HG03159 (cell line): ENCODE data around the gene PTPN3.

Experiments used
- ATAC-seq: cut with Tn5 transposase; IDR thresholded peaks from one replicate; pipeline ENCODE4 v1.9.1; 2021; ENCODE audit warnings: mild to moderate bottlenecking, moderate library complexity; ENCODE audit not compliant: unreplicated experiment

The PTPN3 gene

GRCh38 chr9:109478051-109478563, 20.0 kb downstream of the PTPN3 start:
- ATAC-seq: no peak

- peak; percentile 77 for ATAC-seq
Measured at GRCh38 chr9:109477258-109478050, 20.7 kb downstream of the PTPN3 start.

- no peak for ATAC-seq
Measured at GRCh38 chr9:109476642-109477257, 21.4 kb downstream of the PTPN3 start.

- ATAC-seq: no peak
Measured at GRCh38 chr9:109475526-109475925, 22.6 kb downstream of the PTPN3 start.

- no peak for ATAC-seq
Measured at GRCh38 chr9:109474944-109475343, 23.2 kb downstream of the PTPN3 start.

GRCh38 chr9:109474170-109474569, 23.9 kb downstream of the PTPN3 start:
- ATAC-seq: no peak

GRCh38 chr9:109473329-109473728, 24.8 kb downstream of the PTPN3 start:
- no peak for ATAC-seq

- no peak for ATAC-seq
Measured at GRCh38 chr9:109471475-109472393, 26.4 kb downstream of the PTPN3 start.

- peak; percentile 95 for ATAC-seq
Measured at GRCh38 chr9:109469646-109470358, 28.3 kb downstream of the PTPN3 start.

GRCh38 chr9:109468927-109469326, 29.2 kb downstream of the PTPN3 start:
- ATAC-seq: no peak

GRCh38 chr9:109467936-109468335, 30.2 kb downstream of the PTPN3 start:
- no peak for ATAC-seq

- no peak for ATAC-seq
Measured at GRCh38 chr9:109466623-109467590, 31.2 kb downstream of the PTPN3 start.

GRCh38 chr9:109463924-109464625, 34.0 kb downstream of the PTPN3 start:
- peak; percentile 48 for ATAC-seq

- no peak for ATAC-seq
Measured at GRCh38 chr9:109460576-109460975, 37.5 kb downstream of the PTPN3 start.

GRCh38 chr9:109459423-109459822, 38.7 kb downstream of the PTPN3 start:
- no peak for ATAC-seq

GRCh38 chr9:109458453-109459211, 39.5 kb downstream of the PTPN3 start:
- no peak for ATAC-seq

- no peak for ATAC-seq
Measured at GRCh38 chr9:109456811-109457210, 41.3 kb downstream of the PTPN3 start.

GRCh38 chr9:109455861-109456260, 42.2 kb downstream of the PTPN3 start:
- ATAC-seq: no peak
